ENCODE results near the gene PPP2R5C.
A peak's percentile ranks its signal among the peaks of the same experiment; 100 is the strongest.
"Not testable (repeated sequence)": the region's sequence is repeated elsewhere in the genome, so short reads cannot be mapped to it uniquely, and the experiment has no call there.

PPP2R5C gene

GRCh38 chr14:101726954-101727302, 34.6 kb upstream of the PPP2R5C start:
- DNase-seq: no peak

- no peak for DNase-seq
Observed at GRCh38 chr14:101727611-101728366, 33.7 kb upstream of the PPP2R5C start.

GRCh38 chr14:101728367-101728742, 33.2 kb upstream of the PPP2R5C start:
- no peak for DNase-seq

GRCh38 chr14:101729382-101729781, 32.1 kb upstream of the PPP2R5C start:
- no peak for DNase-seq

GRCh38 chr14:101730157-101730556, 31.4 kb upstream of the PPP2R5C start:
- not testable (repeated sequence) for DNase-seq

- no peak for DNase-seq
Observed at GRCh38 chr14:101730626-101731186, 30.8 kb upstream of the PPP2R5C start.

- peak in 29 of 56 donors; percentile 13 to 77 (median 38) for DNase-seq
Observed at GRCh38 chr14:101731187-101732080, 30.1 kb upstream of the PPP2R5C start.

GRCh38 chr14:101732118-101732517, 29.4 kb upstream of the PPP2R5C start:
- no peak for DNase-seq

GRCh38 chr14:101733211-101733610, 28.3 kb upstream of the PPP2R5C start:
- DNase-seq: no peak

- no peak for DNase-seq
Observed at GRCh38 chr14:101734246-101734847, 27.2 kb upstream of the PPP2R5C start.

GRCh38 chr14:101735453-101735852, 26.1 kb upstream of the PPP2R5C start:
- no peak for DNase-seq

- DNase-seq: no peak
Observed at GRCh38 chr14:101736071-101736470, 25.4 kb upstream of the PPP2R5C start.

- DNase-seq: no peak
Observed at GRCh38 chr14:101736585-101736984, 24.9 kb upstream of the PPP2R5C start.

GRCh38 chr14:101737414-101738339, 23.8 kb upstream of the PPP2R5C start:
- no peak for DNase-seq

GRCh38 chr14:101738703-101739320, 22.7 kb upstream of the PPP2R5C start:
- no peak for DNase-seq

- DNase-seq: peak in 14 of 56 donors; percentile 12 to 54 (median 32)
Observed at GRCh38 chr14:101739446-101740141, 21.9 kb upstream of the PPP2R5C start.

GRCh38 chr14:101740981-101741380, 20.5 kb upstream of the PPP2R5C start:
- no peak for DNase-seq

- no peak for DNase-seq
Observed at GRCh38 chr14:101743701-101744100, 17.8 kb upstream of the PPP2R5C start.

GRCh38 chr14:101744382-101744781, 17.1 kb upstream of the PPP2R5C start:
- not testable (repeated sequence) for DNase-seq

- not testable (repeated sequence) for DNase-seq
Observed at GRCh38 chr14:101749756-101750155, 11.8 kb upstream of the PPP2R5C start.

All from nucleus accumbens (tissue), 56 donors.